HG03342 (cell line): ENCODE measurements around the gene TMUB1.
A peak's percentile ranks its signal among the peaks of the same experiment; 100 is the strongest.

Experiments used
- ATAC-seq: cut with Tn5 transposase; IDR thresholded peaks from one replicate; pipeline ENCODE4 v1.9.1; 2021; ENCODE audit warnings: mild to moderate bottlenecking, moderate library complexity; ENCODE audit not compliant: unreplicated experiment

The TMUB1 gene

DNA sequence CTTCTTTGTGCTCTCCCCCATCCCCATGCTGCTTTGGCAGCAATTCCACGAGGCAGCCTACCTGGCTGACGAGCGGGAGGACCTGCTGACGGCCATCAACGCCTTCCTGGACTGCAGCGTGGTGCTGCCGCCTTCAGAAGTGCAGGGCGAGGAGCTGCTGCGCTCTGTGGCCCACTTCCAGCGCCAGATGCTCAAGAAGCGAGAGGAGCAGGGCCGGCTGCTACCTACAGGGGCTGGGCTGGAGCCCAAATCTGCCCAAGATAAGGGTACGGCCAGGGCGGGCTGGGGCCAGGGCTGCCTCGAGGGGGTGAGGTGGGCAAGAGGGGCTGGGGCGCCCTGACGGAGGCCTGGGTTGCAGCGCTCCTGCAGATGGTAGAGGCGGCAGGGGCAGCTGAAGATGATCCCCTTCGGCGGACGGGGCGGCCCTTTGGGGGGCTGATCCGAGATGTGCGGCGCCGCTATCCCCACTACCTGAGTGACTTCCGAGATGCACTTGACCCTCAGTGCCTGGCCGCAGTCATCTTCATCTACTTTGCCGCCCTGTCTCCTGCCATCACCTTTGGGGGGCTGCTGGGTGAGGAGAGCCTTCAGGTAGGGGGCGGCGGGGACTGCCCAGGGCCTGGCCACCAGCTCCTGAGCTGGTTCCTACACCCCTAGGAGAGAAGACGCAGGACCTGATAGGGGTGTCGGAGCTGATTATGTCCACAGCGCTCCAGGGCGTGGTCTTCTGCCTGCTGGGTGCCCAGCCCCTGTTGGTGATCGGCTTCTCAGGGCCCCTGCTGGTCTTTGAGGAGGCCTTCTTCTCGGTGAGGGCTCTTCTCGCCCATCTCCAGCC is 12.0 kb downstream of the TMUB1 start:
- no peak for ATAC-seq

DNA sequence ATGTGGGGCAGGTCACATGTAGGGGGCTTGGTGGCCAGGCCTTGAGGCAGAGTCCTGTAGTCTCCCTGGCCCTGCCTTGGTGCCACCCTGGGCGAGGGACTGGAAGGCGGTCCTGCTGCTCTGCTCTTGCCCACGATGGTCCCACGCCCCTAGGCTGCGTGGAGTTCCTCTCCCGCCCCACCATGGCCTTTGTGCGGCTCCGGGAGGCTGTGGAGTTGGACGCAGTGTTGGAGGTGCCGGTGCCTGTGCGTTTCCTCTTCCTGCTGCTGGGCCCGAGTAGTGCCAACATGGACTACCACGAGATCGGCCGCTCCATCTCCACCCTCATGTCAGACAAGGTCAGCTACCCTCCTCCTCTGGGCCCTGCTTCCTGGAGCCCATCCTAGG is 12.7 kb downstream of the TMUB1 start:
- ATAC-seq, result no peak

DNA sequence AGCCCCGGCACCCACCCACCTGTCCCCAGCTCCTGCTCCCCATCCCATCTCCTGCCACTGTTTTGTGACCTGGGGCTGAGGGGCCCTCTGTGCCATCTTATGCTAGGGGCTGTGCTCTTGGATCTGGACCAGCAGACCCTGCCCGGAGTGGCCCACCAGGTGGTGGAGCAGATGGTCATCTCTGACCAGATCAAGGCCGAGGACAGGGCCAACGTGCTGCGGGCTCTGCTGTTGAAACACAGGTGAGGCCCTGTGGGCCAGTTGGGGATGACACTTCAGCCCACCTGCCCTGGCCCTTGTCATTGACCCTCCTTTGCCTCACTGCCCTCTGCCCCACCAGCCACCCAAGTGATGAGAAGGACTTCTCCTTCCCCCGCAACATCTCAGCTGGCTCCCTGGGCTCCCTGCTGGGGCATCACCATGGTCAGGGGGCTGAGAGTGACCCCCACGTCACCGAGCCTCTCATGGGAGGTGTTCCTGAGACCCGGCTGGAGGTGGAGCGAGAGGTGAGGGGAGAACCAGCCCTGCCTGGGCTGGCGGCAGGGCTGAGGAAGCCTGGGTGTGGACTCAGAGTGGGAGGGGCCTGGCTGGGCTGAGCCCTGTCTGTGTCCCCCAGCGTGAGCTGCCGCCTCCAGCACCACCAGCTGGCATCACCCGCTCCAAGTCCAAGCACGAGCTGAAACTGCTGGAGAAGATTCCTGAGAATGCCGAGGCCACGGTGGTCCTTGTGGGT is 13.3 kb downstream of the TMUB1 start:
- no peak for ATAC-seq

DNA sequence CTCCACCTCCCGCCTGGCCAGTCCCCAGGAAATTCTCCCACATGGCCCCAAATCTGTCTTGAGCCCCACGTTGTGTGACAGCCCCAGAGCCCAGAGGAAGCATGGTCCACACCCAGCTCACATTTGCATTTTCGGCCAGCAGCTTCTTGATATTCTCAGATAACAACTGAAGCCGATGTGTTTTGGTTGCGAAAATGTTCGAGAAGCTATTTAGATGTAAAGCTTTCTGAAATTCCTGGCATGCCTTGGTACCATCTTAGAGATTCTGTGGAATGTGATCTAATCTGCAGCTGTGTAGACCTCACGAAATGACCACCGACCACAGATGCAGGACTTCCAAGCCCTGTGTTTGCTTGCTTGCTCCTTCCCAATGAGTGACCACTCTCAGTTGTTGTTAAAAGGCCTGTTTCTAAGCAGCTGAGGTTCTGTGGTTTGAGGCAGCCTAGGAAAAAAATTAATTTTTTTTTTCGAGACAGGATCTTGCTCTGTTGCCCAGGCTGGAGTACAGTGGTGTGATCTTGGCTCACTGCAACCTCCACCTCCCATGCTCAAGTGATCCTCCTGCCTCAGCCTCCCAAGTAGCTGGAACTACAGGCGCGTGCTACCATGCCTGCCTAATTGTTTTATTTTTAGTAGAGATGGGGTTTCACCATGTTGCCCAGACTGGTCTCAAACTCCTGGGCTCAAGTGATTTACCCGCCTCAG is 15.1 kb downstream of the TMUB1 start:
- no peak for ATAC-seq

DNA sequence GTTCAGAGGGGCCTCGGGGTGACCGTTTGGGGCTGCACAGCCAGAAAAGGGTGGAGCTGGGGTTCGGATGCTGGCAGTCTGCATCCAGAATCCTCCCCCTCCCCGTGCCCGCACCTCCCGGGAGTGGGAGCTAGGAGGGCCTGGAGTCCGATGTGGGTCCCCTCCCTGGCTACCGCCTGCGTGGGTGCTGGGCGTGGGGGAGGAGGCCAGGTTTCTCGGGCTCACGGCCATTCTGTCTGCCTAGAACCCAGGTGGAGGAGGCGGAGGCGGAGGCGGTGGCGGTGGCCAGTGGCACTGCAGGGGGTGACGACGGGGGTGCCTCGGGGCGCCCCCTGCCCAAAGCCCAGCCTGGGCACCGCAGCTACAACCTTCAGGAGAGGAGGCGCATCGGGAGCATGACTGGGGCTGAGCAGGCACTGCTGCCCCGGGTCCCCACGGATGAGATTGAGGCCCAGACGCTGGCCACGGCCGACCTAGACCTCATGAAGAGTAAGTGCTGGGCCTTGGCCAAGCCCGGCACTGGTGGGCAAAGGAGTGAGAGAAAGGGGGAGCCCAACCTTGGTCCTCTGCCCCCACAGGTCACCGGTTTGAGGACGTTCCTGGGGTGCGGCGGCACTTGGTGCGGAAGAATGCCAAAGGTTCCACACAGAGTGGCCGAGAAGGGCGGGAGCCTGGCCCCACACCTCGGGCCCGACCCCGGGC is 16.9 kb downstream of the TMUB1 start:
- no peak for ATAC-seq

DNA sequence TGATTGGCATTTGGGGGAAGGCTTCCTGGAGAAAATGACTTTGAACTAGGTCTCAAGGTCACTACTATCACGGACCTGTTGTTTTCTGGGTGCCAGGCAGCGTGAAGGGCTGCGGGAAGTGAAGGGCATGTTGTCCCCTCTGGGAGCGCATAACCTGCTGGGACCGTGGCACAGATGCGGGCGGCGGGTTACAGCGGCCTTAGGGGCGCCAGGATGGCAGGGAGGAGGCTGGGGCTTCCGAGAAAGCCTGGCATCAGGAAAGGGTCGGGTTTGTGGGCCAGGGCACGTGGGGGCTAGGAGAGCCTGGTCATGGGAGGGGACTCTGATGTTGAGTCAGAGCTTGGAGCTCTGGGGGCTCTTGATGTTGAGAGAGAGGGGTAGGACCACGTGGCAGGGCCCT is 17.8 kb downstream of the TMUB1 start:
- ATAC-seq, result no peak

DNA sequence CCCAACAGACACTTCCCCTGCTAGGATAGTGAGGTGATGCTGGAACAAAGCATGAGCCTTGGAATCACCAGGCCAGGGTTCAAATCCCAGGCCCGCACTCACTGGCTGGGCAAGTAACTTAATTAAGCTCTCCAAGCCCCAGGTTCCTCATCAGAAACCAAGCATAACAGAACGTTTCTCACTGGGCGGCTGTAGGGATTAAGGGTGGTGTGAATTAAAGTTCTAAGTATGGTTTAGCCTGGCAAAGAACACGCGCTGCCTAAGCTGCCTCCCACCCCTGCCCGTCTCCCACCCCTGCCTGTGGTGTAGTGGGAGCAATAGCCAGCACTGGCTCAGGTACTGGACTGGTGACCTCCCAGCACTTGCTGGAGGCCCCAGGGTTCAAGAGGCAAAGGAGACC is 18.3 kb downstream of the TMUB1 start:
- no peak for ATAC-seq

DNA sequence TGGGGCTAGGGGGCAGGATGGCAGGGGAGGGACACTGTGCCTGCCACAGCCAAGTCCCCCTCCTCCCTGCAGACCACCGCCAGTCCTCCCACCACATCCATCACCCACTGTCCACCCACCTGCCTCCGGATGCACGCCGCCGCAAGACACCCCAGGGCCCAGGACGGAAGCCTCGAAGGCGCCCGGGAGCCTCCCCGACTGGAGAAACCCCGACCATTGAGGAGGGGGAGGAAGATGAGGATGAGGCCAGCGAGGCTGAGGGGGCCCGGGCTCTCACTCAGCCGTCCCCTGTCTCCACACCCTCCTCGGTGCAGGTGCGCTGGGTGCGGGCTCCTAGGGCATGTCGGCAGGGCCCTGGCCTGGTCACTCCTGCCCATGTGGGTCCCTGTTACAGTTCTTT is 18.8 kb downstream of the TMUB1 start:
- no peak for ATAC-seq

DNA sequence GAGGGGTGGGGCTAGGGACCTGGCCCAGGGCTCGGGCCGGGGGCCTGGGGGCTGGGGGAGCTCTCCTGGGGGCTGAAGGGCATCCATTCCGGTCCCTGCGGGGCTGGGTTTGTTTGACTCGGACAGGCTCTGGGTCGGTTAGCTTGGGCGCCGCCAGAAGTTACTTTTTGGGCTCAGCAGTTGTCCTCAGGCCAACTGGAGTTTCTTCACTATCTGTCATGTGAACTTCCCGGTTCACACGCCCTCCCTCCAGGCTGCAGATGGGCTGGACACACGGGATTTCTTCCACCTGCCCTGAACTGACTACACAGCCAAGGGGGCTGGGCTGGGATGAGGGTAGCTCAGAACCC is 20.1 kb downstream of the TMUB1 start:
- ATAC-seq, result no peak

DNA sequence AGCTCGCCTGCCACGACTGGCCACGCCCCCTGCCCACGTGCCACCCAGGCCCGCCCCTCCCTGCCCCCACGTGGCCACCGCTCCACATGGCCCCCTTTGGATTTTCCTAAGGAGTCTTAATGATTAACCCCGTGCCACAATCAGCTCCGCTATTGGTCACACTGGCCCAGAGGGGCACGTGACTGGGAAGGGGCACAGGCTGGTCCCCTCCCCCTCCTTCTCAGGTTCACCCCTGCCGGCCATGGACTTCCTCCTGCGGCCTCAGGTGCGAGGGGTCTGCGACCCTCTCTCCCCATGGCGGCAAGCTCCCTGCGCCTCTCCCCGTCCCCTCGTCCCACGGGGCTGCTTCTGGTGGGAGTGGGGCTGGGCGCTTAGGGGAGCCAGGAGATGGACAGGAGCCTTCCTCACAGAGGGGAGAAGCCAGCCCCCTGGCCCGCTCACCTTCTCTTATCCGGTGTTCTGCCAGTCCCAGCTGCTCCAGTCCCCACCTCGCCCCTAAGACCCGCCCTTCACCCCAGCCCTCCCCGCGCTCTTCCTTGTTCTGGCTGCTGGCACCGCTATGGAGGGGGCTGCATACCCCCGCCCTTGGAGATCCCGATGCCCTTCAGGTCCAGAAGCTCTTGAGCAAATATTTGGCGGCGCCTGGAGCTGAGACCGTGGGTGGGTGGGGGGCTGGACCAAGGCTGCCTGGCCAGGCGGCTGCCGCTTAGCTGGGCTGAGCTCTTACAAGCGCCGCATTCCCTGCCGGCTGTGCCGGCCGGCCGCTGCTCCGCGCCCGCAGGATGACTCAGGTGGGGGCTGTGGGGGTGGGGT is 20.7 kb downstream of the TMUB1 start:
- ATAC-seq, result no peak

DNA sequence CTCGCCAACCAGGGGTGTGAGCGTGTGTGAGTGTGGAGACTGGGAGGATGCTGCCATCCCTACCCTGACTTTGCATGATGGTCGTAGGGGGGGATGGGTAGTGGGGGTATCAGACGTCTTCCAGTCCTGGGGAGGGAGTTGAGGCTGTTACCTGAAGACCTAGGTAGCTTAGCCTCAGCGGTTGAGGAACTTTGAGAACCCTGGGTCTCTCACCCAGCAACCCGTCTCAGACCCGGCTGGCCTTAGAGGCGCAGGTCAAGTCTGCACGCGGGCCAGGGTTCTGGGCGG is 21.2 kb downstream of the TMUB1 start:
- ATAC-seq, result no peak

DNA sequence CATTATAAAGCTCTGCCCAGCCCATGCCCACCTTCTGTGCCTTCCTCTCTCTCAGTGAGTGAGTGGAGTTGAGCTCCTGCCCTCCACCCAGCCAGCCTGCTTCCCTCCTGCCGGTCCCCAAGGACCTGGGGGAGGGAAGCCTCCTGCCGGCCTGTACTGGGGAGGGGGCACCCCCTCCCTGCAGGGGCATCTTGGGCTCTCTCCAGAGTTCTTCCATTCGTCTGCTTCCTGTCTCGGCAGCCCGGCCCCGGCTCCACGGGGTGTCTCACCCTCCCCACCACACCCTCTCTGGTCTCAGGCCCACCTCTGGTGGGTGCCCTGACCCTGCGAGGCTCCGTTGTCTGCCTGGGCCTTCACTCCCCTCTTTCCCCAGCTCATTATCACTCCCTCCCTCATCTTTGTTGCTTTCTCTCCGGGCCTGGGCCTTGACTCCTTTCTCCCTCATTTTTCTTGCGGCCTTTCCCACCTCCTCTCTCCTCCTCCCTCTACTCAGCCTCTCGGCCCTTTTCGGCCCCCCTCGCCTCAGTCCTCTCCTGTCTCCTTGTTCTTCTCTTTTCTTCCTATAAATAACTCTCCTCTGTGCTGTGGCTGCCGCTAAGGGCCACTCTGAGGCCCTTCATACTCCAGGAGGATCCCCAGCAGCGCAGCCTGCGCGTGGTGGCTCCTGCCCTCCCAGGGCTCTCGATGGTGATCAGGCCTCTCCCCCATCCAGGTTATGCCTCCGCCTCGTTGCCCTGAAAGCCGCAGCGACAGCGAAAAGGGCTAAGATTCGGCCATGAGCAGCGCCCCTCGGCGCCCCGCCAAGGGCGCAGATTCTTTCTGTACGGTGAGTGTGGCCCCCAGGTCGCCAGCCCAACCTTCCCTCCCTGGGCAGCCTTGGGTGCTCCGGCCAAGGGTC is 21.8 kb downstream of the TMUB1 start:
- ATAC-seq, result no peak

DNA sequence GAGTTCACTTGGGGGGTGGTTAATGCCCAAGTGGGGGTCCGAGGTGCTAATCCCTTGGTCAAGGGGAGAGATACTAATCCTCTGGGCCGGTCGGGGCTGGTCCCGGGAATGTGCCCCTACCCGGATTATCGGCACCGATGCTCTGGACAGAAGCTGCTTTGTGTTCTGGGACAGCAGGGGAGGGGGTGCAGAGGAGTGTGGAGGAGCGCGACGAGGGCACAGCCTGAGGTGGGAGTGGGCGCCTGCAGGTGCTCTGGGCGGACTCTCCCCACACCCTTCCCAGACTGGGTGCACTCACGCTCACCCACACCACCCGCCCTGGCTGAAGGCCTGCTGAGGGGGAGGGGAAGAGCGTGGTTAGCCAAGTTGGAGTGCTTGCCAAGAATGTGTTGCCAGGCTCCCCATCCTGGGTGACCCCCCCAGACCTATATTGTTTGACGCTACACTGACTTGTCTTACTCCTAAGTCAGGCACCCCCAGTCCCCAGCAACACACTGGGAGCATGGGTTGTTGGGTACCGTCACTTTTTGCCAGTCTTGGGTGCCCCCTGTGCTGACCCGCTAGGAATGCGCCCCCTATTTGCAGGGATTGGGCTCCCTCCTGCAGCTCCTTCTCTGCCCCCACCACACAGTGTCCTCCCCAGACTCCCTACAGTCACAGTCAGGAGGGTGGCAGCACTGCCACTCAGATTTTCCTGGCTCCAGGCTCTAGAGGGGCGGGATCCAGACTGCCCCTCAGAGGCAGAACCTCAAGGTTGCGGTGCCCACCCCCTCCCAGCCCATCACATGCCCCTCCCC is 22.7 kb downstream of the TMUB1 start:
- no peak for ATAC-seq

DNA sequence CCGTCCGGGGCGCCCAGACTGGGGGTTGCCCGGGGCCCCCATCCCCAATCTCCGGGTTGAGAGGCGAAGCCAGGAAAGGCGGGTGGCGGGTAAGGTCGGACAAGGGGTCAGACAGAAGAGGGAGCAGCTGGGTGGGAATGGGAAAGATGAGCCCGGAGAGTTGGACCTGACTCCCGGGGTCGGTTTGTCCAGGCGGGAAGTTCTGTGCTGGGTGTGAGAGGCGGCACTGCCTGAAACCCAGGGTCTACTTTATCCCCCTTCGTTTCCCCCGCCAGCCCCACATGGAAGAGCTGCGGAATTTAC is 23.2 kb downstream of the TMUB1 start:
- ATAC-seq, result no peak

DNA sequence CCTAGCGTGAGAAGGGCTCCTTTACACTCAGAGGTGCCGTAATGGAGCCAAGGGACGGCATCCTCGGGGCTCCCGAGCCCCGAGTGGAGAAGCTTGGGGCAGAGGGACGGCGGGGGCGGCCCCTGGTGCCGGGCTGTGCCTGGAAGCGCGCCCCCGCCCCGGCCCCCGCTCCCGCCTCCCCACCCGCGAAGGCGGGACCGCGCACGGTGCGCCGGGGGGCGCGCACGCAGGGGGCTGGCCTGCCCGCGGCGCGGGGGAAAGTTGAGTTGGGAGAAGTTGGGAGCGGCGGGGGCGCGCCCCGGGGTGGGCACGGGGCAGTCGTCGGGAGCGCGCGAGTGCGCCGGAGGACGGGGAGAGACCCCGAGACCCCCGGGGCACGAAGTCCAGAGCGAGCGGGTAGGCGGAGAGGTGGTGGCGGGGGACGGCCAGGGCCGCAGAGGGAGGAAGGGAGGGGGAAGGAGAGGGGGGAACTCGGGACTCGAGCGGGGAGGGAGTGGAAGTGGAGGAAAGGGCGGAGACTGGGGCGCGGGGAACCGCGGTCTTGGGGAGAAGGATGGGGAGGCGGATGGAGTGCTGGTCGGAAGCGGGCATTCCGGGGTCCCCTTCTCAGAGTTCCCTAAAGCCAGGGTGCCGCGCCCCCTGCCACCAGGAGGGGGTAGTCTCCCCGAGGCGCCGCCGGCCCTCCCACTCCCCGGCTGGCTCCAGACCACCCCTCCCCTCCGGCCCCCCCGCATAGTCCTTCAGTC is 23.8 kb downstream of the TMUB1 start, which contains the start of gene SLC4A2:
SLC4A2 (plus strand) TSS at position 223 of the 746 bp plus-strand sequence. CDS start 2,399 bp downstream, outside the sequence.
- ATAC-seq, result peak; percentile 32

DNA sequence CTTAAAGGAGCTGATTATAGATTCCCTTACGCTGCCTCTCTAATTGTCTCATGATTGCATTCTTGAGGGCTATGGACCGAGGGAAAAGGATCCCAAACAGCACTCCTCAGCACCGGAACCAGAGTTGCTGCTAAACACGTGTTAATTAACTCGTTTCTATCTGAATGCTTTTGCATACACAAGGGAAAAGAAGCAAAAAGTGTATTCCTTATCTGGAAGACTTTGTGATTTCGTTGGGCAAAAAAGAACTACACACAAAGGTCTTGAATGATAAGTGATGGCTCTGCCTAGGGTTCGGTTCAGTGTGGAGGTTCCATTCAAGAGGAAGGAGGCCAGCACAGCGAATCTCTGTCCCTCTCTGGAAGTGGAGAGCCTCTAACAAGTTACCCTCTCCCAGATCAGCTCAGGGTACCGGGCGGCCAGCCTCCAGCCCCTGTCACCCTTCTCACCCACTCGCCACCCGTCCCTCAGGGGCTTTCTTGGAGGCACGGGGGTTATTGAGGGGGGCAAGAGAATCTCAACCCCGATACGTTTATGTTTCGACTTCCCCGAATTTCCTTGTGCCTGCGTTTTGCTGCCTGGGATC is 24.4 kb downstream of the TMUB1 start:
- no peak for ATAC-seq

DNA sequence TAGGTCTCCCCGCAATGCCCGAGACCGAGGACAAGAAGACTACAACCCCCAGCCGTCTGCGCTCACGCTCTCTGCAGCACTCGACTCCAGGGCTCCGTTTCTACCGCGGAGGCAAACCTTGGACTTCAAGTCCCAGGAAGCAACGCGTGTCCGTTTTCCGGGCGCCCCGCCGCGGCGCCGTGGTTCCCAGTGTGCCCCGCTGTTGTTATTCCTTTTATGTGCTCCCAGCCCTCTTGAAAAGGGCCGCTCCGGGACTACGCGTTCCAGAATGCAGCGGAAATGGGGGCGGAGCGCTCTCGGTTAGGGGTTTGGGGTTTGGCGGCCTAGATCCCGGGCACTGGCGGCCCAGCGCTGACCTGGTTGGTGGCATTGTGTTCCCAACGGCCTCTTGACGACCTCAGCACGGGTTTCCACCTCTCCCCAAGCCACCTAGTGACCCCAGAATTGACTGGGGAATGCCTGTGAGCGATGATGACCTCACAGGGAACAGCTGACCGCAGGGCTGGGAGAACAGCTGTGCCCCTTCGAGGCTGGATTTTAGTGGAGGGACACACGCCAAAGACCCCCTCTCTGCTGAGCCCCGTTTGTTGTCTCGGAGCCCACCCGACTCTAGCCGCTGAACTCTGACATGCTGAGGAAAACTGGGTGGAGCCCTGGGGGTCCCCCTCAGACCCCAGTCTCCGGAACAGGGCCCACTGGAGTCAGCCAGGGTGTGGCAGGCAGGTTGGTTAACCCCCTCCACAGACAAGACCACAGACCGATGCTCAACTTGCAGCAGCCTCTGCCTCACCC is 25.1 kb downstream of the TMUB1 start:
- peak; percentile 89 for ATAC-seq
